C4-2B (cell line): ENCODE data around the gene PRKACB.

Experiments used
- ZFX ChIP-seq: fragments of 450-650 bp; IDR thresholded peaks from 2 replicates; pipeline ENCODE4 v1.6.1; 2017
- TF ChIP-seq, protein P1 (sequence below): fragments of 450-650 bp; conservative IDR thresholded peaks from 2 replicates; pipeline ENCODE4 v1.5.1; 2017; ENCODE audit warnings: mild to moderate bottlenecking

DNA sequence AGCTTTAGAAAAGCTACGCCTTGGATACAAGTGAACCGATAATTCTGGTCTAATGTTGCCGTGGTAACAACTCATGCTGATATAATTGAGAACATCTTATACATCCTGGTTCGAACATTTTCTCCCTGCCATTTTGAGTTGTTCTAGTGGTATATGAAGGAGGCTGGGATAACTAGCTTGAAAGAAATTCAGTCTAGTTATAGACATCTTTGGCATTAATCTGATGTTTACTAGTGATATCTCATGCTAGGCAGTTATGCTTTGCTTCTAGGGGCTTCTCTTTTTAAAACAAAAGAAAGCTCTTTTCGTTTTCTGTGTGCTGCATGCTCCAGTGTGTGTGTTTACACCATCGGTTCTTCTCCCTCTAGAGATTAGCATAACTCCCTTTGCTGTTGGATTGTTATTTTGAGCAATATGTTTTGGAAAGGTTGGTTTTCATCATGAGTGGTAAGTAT is 20.5 kb downstream of the PRKACB start:
- TF ChIP-seq, protein P1, sequence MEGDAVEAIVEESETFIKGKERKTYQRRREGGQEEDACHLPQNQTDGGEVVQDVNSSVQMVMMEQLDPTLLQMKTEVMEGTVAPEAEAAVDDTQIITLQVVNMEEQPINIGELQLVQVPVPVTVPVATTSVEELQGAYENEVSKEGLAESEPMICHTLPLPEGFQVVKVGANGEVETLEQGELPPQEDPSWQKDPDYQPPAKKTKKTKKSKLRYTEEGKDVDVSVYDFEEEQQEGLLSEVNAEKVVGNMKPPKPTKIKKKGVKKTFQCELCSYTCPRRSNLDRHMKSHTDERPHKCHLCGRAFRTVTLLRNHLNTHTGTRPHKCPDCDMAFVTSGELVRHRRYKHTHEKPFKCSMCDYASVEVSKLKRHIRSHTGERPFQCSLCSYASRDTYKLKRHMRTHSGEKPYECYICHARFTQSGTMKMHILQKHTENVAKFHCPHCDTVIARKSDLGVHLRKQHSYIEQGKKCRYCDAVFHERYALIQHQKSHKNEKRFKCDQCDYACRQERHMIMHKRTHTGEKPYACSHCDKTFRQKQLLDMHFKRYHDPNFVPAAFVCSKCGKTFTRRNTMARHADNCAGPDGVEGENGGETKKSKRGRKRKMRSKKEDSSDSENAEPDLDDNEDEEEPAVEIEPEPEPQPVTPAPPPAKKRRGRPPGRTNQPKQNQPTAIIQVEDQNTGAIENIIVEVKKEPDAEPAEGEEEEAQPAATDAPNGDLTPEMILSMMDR = no peak
- TF ChIP-seq ZFX = no peak
